Stimulated activated CD4-positive, alpha-beta T cell treated with anti-CD3 and anti-CD28 coated beads, Interleukin-4, amount 100 ng/mL, for 4 hours (primary cell): ENCODE results near the gene CLEC20A.

Experiments
- DNase-seq, 2 experiments: peaks; one replicate each; pipeline ENCODE4 v3.0.0-alpha.2; 2020

Gene CLEC20A

DNA sequence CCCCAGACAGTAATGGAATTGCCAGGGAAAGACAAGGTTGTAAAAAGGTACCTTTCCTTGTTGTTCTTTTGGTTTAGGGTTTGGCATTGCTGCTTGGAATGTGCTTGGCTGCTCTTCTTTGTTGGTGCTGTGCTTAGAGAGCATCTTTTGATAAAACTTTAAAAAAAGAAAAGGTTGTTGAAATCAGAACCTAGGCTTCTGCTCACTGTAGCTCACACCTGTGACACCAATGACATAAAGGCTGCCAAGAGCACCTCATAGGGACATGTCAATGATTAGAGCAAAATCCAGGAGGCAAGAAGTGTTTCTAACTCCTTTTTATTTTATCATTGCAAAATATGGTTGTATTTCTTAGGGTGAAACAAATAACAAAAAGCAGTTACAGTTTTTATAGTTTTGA is 28.9 kb downstream of the CLEC20A start:
- no peak for DNase-seq

DNA sequence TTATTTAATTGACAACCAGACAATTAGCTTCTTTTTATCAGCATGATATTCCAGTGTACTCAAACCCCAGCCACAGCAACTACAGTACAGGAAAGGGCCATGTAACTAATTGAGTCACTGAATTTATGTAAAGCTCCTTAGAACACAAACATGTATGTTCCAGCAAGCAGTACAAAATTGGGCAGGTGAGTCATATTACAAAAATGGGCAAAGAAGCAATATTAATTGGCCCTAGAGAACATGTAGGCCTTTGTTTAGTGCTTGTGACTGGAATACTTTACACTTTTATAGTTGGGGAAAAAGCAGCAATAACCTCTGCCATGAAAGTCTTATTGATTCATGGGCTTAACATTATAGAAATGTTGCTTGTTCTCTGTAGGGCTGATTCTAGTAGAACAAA is 31.8 kb downstream of the CLEC20A start:
- no peak for DNase-seq

DNA sequence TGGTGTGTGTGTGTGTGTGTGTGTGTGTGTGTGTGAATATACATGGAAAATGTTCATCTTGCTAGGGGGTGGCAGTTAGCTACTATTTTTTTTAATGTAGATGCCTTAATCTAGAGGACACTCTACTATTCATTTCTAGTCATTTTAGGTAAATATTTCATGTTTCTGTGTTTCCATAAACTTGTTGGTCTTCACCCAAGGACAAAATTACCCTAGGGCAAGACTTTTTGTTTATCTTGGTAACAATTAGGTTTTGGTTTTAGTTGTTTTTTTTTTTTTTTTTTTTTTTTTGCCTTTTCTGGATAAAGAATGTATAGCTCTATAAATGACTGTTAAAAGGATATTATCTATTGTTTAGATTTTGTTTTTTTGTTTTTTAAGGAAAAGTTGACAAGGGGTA is 32.2 kb downstream of the CLEC20A start:
- no peak for DNase-seq

DNA sequence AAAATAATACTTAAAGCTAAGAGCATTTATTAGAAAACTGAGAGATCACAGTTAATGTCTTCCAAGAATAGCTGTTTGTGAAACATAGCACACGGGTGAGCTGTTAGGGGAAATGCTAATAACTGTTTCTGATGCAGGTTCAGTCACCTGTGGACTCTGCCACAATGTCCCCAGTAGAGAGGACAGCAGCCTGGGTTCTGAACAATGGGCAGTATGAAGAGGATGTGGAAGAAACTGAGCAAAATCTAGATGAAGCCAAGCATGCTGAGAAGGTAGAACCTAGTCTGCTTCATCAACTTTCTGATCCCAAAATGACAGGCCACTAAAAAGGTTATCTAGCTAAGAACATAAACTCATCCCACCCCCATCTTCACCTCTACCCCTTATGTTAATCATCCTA is 32.6 kb downstream of the CLEC20A start:
- no peak for DNase-seq

DNA sequence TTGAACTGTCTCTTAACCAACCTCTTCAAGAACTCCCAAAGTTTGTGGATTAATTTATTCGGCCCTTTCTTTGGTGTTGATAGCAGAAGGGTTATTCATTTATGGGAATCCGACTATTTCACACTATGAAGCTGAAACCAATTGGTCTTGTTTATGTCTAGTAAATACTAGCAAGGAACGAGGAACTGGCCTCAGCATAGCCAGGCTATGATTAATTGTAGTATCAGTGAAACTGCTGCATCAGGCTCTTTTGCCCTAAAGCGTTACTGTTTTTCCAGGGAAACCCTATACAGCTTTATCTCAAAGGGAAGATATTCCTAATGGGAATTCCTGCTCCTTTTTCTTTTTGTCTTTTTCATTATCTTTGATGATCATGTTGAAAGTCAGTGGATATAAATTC is 35.1 kb downstream of the CLEC20A start:
- DNase-seq, result no peak

DNA sequence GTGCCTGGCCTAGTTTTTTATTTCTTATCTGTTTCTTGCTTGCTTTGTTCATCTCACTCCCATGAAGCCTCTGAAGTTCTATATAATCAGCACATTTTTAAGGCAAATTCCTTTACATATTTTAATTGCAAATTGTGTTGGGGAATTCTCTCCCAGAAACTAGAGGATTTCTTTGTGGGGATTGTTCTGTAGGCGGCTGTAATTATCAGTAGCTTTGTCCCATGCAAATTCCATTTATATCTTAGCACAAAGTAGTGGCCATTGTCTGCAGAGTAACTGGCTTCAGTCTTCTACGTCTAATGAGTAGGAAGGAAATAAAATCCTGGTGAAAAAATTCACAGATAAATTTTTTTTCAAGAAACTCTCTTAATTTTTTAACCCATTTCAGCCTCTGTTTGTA is 35.7 kb downstream of the CLEC20A start:
- no peak for DNase-seq

DNA sequence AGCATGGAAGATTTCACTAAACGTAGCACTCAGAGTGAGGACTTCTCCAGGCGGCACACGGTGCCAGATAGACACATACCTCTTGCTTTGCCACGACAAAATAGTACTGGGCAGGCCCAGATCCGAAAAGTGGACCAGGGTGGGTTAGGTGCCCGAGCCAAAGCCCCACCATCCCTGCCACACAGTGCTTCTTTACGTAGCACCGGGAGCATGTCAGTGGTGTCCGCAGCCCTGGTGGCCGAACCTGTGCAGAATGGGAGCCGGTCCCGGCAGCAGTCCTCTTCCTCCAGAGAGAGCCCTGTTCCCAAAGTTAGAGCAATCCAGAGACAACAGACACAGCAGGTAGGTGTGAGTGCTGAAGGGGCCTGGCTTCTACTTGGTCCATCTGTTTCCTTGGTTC is 38.6 kb downstream of the CLEC20A start:
- DNase-seq, result no peak

DNA sequence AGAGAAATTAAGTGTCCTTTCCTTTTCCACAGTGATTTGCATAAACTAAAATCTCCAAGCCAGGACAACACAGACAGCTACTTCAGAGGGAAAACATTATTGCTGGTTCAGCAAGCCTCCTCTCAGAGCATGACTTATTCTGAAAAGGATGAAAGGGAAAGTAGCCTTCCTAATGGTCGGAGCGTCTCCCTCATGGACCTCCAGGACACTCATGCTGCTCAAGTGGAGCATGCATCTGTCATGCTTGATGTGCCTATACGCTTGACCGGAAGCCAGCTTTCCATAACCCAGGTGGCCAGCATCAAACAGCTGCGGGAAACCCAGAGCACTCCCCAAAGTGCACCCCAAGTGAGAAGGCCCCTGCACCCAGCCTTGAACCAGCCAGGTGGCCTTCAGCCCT is 39.1 kb downstream of the CLEC20A start:
- no peak for DNase-seq

DNA sequence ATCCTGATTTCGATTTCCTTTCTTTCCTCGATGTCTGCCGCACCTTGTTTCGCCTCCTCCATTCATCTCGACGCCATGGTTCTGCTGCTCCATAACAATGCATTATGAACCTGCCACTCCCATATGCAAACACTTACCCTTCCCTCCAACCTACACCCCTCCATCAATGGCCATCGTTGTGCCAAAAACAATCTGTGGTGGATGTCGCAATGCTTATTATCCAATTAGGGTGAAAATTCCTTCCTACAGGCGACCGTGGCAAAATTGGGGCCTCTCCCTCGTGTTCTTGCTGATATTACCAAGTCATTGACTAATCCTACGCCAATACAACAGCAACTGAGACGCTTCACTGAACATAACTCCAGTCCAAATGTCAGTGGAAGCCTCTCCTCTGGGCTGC is 40.3 kb downstream of the CLEC20A start:
- DNase-seq, result no peak

DNA sequence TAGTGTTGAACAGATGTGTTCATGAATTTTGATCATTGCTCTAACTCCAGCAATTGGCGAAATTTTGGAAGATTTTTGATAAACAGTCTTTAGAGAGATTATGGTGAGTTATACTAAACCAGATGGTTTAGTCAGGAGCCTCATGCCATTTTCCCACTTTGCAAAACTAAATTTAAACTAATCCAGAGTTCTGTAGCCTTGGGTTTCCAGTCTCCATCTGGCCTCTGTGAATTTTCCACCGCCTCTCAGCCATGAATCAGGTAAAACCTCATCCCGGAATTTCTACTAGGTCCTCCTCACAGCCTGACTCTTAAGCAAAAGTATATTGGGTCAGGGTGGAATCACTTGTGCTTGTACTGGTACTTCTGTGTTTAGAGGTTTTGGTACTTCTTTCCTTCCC is 44.8 kb downstream of the CLEC20A start:
- DNase-seq, result no peak

DNA sequence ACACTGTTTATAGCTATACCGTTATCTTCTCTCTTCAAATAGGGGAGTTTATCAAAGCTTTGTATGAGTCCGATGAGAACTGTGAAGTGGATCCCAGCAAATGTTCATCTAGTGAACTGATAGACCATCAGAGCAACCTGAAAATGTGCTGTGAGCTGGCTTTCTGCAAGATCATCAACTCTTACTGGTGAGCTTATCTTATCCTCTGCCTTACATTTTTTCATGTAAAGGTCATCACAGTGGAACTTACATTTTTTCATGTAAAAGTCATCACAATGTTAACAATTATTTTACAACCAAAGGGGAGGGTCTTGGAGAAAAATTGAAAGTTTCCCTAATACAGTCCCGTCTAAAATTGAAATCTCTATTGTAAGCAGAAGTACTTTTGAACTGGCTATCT is 45.2 kb downstream of the CLEC20A start:
- DNase-seq, result no peak

DNA sequence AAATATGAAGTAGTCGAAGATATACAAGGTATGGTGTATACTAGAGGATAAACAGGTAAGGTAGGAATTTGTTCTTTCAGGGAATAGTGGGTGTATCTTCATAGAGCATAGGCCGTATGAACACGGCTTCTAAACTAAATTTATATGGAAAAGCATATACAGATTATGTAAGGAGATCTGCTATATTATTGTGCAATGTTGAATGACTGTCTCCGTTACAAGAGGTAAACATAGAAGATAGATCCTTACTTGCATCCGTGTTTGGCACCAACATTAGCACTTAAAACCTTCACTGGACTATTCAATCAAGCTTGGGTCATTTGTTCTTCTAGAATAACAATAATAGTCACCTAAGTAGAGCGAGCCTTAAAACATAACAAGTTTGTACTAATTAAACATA is 45.9 kb downstream of the CLEC20A start:
- no peak for DNase-seq

DNA sequence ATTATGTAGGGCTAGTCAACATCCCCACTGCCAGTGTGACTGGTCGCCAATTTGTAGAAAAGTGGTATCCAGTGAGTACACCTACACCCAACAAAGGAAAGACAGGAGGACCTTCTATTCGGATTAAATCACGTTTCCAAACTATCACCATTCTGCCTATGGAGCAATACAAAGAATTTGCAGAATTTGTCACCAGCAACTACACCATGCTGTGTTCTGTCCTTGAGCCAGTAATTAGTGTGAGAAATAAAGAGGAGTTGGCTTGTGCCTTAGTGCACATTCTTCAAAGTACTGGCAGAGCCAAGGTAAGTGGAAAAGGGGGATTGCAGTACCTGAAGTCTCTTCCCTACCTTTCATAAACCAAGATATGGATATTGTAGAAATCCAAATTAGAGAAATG is 53.8 kb downstream of the CLEC20A start:
- DNase-seq, result no peak

DNA sequence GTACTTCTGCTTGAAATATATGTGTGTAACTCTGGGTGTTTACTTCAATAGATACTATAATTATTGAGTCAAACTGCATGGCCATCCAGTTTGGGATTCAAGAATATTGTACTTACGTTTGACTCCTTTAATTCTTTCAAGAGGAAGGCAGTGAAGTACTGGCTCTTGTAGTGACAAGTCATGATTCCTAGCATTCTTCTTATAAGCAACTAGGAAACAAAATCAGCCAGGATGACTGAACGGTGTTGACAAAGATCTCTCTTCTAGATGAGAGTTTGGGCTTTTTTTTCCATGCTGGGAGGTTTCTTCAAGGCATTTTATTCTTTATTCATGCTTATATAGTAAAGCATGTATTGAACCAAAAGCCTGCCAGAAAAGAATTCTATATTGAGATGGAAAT is 58.3 kb downstream of the CLEC20A start:
- no peak for DNase-seq

DNA sequence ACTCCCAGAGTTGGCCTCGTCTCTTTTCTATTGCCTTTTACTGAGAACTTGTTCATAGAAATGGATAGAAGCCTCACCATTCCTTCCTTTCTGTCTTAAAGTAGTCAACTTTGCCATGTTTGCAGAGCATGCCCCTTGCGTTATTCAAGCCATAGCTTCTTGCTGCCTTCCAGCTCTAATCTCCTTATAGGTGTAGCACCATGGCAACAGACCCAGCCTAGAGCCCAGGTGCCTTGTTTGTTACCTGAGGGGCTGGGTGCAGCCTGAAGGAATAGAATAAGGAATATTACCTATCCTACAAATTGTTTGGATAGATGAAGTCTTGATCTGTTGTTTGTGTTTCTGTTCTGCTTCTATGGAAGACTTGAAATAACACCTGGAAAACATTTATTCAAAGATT is 59.9 kb downstream of the CLEC20A start:
- no peak for DNase-seq

DNA sequence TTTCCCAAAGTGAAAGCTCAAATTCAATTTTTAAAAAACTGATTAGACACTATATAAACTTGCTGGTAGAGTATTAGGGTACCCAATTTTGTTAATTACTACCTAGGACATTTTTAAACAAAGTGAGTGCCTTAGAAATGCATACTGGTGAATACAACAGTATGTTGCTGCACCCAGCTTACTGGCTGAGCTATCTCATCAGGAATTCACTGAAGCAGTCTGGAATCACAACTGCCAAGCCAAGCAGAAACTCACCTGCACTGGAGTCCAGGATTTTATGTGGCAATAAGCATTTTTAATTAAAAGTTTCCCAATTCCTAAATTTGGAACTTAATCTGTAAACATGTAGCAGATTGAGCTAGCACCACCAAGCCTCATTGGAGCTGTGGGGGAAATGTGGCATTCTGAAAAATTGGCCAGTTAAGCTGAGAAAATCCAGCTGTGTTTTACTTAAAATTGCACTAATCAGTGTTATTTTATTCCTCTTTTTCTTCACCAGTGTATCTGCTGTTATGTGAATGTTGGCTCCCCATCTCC is 61.8 kb downstream of the CLEC20A start:
- DNase-seq, result no peak

DNA sequence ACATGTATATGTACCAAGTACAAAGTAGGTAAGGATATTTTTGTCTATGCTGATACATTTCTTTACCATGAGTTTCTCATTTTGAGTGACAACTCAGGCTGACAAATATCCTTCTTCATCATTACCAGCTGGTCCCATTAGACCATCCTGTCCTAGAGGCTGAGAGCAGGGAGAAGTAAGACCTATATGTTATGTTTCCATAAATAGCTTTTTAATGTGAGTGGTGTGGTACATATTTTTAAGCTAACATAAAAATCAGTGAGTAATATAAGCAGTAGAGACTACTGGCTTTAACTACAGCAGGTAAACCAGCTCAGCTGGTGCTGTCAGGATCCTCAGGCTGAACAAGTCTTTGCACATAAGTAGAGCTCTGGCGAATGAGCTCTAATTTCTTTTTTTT is 62.4 kb downstream of the CLEC20A start:
- no peak for DNase-seq
